Psoas muscle (tissue), 8 donors: Measurements from ENCODE around the gene GPC1. TPM values are rescaled to one million over a fixed set of nuclear protein-coding genes. Genes with fewer than 3 reads are reported as not detected.
A peak's percentile ranks its signal among the peaks of the same experiment; 100 is the strongest.

Experiments
- ATAC-seq, 4 donors: fragments of 200-7000 bp; cut with Tn5 transposase; one replicate each; pipeline ENCODE4 v1.9.1; 2020; ENCODE audit warnings: moderate library complexity in 3 of 4, mild to moderate bottlenecking in 2 of 4
- DNase-seq, 2 donors: peaks; one replicate each; pipeline ENCODE4 v3.0.0-alpha.2; 2020
- H3K27ac ChIP-seq: fragments of 200-600 bp; one replicate; pipeline ENCODE4 v1.8.0; 2022
- H3K27me3 ChIP-seq, 3 donors: fragments of 200-600 bp in 1 of 3; one replicate each; pipeline versions ENCODE4 v1.6.1 to v1.8.0; 2013 to 2022; ENCODE audit warnings: low read length in 2 of 3, mild to moderate bottlenecking in 2 of 3, moderate library complexity in 1 of 3; ENCODE audit not compliant: insufficient read depth in 3 of 3
- H3K36me3 ChIP-seq, 2 donors: fragments of 200-600 bp in 1 of 2; one replicate each; pipeline versions ENCODE4 v1.6.1 to v1.8.0; 2013 to 2022; ENCODE audit warnings: low read depth in 1 of 2, mild to moderate bottlenecking in 1 of 2, moderate library complexity in 1 of 2; ENCODE audit not compliant: insufficient read depth in 1 of 2
- H3K4me1 ChIP-seq: fragments of 200-600 bp; one replicate; pipeline ENCODE4 v1.8.0; 2022
- H3K4me3 ChIP-seq: fragments of 200-600 bp; one replicate; pipeline ENCODE4 v1.8.0; 2022; ENCODE audit warnings: mild to moderate bottlenecking
- H3K9me3 ChIP-seq: fragments of 200-600 bp; one replicate; pipeline ENCODE4 v1.8.0; 2022
- WGBS, 3 donors: extraction: QIAGEN DNeasy Blood & Tissue Kit; methylation state at CpG; one replicate each; pipeline versions ENCODE4 v1.1.6 to v1.1.7; 2013; 5-methylcytosine and 5-hydroxymethylcytosine counted together
- intact Hi-C, 2 donors: fragments of 100-400 bp; cut with DNase I; formaldehyde crosslinking; loops; one replicate each; pipeline versions ENCODE4 v1.11.0 to v1.14.2; 2022
- polyA plus RNA-seq, 3 donors: library from polyadenylated mRNA; stranded (reverse); fragments of 200-250 nt; gene quantifications; one replicate each; pipeline ENCODE4 v1.2.3, GENCODE V29; 2013
- total RNA-seq, 4 donors: library from RNA; stranded (reverse); fragmentation: NEBNext Ultra II Directional in 2 of 4; extraction: Animal tissue kit (Norgen Biotek cat#: 25700) in 2 of 4; gene quantifications; one replicate each; pipeline versions ENCODE4 v1.2.1 to v1.2.4, GENCODE V29; 2021 to 2023
- TF ChIP-seq, protein P1 (sequence below): fragments of 200-600 bp; IDR thresholded peaks from one replicate; pipeline ENCODE4 v1.8.0; 2022; ENCODE audit warnings: antibody characterized with exemption
- donor health status: healthy with polysubstance abuse.
- donor health status: DM: no; HTN: no; CAD: no; lungs with moderate emphysema.
- donor health status: Bipolar disorder and iron deficiency.
- donor health status: healthy.
- donor health status: DM: yes; HTN: yes; CAD: no.
- donor health status: DM: no; HTN: no; CAD: no.
- donor health status: DM: no; HTN: no; CAD: no.
- donor health status: DM: yes; HTN: yes; CAD: no.

Gene GPC1
- total and polyA plus RNA-seq, 7 donors: 85.4 to 180 (median 116) TPM

- Histone ChIP-seq H3K27me3 (no peaks in the 10 kb centered on the region), H3K36me3 (peaks cover 0 to 18% of the 10 kb centered on the region in 2 donors), H3K4me3 (no peak overlapping the region), H3K4me1 (no peaks in the 10 kb centered on the region), H3K9me3 (peaks cover 7% of the 10 kb centered on the region), H3K27ac (no peak overlapping the region)
- TF ChIP-seq, protein P1, sequence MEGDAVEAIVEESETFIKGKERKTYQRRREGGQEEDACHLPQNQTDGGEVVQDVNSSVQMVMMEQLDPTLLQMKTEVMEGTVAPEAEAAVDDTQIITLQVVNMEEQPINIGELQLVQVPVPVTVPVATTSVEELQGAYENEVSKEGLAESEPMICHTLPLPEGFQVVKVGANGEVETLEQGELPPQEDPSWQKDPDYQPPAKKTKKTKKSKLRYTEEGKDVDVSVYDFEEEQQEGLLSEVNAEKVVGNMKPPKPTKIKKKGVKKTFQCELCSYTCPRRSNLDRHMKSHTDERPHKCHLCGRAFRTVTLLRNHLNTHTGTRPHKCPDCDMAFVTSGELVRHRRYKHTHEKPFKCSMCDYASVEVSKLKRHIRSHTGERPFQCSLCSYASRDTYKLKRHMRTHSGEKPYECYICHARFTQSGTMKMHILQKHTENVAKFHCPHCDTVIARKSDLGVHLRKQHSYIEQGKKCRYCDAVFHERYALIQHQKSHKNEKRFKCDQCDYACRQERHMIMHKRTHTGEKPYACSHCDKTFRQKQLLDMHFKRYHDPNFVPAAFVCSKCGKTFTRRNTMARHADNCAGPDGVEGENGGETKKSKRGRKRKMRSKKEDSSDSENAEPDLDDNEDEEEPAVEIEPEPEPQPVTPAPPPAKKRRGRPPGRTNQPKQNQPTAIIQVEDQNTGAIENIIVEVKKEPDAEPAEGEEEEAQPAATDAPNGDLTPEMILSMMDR: no peak
- DNase-seq: peak in 1 of 2 donors; percentile 49
- WGBS, 3 donors: 27 to 30% (median 29%) methylated on average over 9 to 10 of the region's 10 CpGs
- peak in 3 of 4 donors; percentile 18 to 36 (median 35) for ATAC-seq
- intact Hi-C loops: no loop called here
These were observed 33.8 kb downstream of the GPC1 start for GRCh38 chr2:240469239-240469636.

- TF ChIP-seq, protein P1: no peak
These were observed 34.3 kb downstream of the GPC1 start for GRCh38 chr2:240469740-240470139.

DNA sequence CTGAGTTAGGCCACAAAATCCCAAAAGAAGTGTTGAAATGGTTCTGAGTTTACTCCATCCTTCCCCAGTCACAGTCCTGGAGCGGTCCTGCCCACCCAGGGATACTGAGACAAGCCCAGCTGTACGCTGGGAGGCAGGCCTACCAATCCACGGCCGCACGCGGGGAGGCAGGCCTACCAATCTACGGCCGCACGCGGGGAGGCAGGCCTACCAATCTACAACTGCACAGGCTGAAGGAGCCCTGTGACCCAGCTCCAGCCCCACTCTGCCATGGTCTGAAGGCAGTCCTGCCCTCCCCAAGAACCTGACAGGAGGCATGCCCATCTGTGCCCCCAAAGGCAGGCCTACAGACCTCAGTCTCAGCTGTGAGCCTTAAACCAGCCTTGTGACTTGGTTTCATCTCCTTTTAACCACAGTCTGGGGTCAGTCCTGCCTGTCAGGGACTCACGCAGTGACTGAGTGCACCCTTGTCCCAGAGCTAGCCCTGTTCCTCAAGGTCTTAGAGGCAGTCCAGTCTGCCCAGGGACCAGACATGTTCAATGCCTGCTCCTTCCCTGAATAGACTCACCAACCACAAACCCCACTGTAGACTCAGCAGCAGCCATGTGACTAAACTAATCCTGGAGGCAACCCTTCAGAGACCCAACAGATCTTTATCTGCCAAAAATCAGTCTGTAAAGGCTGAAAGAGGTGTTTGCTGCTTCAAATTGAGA is 36.8 kb downstream of the GPC1 start:
- ATAC-seq (no peak), DNase-seq (no peak)
- peaks cover 11% of the 10 kb centered on the region for H3K9me3 ChIP-seq
- 90 to 98% (median 98%) methylated on average over 11 of the region's 11 CpGs for WGBS, 3 donors
- H3K27me3 ChIP-seq: no peaks in the 10 kb centered on the region
- no peak overlapping the region for H3K27ac ChIP-seq
- intact Hi-C loops: no loop called here
- TF ChIP-seq, protein P1: no peak
- no peaks in the 10 kb centered on the region for H3K36me3 ChIP-seq
- H3K4me3 ChIP-seq: no peak overlapping the region
- H3K4me1 ChIP-seq: no peaks in the 10 kb centered on the region

More at GRCh38 chr2:240469740-240470139, 34.3 kb downstream of the GPC1 start:
- Histone ChIP-seq H3K27me3 (no peaks in the 10 kb centered on the region), H3K4me3 (no peak overlapping the region), H3K36me3 (peaks cover 0 to 13% of the 10 kb centered on the region in 2 donors), H3K27ac (no peak overlapping the region), H3K9me3 (peaks cover 7% of the 10 kb centered on the region), H3K4me1 (no peaks in the 10 kb centered on the region)
- intact Hi-C loops: no loop called here
- ATAC-seq (peak in 2 of 4 donors; percentile 9 to 14), DNase-seq (no peak)
- WGBS, 3 donors: 81 to 87% (median 84%) methylated on average over 6 of the region's 6 CpGs

GRCh38 chr2:240473211-240473610 is 37.7 kb downstream of the GPC1 start:
- ATAC-seq (no peak), DNase-seq (no peak)
- no peaks in the 10 kb centered on the region for H3K36me3 ChIP-seq
- no peaks in the 10 kb centered on the region for H3K4me1 ChIP-seq
- H3K4me3 ChIP-seq: no peak overlapping the region
- H3K27ac ChIP-seq: no peak overlapping the region
- TF ChIP-seq, protein P1: no peak
- intact Hi-C loops: no loop called here
- 96 to 99% (median 98%) methylated on average over 4 of the region's 4 CpGs for WGBS, 3 donors
- H3K27me3 ChIP-seq: no peaks in the 10 kb centered on the region
- peaks cover 11% of the 10 kb centered on the region for H3K9me3 ChIP-seq

- Histone ChIP-seq H3K4me3 (no peak overlapping the region), H3K36me3 (no peaks in the 10 kb centered on the region), H3K27me3 (no peaks in the 10 kb centered on the region), H3K27ac (no peak overlapping the region), H3K4me1 (no peaks in the 10 kb centered on the region), H3K9me3 (peaks cover 11% of the 10 kb centered on the region)
- no peak for DNase-seq
- intact Hi-C loops: no loop called here
- WGBS, 3 donors: 85 to 86% (median 85%) methylated on average over 13 of the region's 13 CpGs
- TF ChIP-seq, protein P1: no peak
- ATAC-seq: no peak
These were observed 42.5 kb downstream of the GPC1 start for GRCh38 chr2:240477916-240478315.
